Activated T-helper 1 cell treated with anti-CD3 and anti-CD28 coated beads, Interleukin-2, amount 50 U/mL, for 16 hours (primary cell): ENCODE measurements around the gene DTNA.
"Not testable (repeated sequence)": the region's sequence is repeated elsewhere in the genome, so short reads cannot be mapped to it uniquely, and the experiment has no call there.

Experiments used
- DNase-seq, 2 donors: peaks; one replicate each; pipeline ENCODE4 v3.0.0-alpha.2; 2020; ENCODE audit warnings: low read depth in 1 of 2, low spot score in 1 of 2

DTNA gene

DNA sequence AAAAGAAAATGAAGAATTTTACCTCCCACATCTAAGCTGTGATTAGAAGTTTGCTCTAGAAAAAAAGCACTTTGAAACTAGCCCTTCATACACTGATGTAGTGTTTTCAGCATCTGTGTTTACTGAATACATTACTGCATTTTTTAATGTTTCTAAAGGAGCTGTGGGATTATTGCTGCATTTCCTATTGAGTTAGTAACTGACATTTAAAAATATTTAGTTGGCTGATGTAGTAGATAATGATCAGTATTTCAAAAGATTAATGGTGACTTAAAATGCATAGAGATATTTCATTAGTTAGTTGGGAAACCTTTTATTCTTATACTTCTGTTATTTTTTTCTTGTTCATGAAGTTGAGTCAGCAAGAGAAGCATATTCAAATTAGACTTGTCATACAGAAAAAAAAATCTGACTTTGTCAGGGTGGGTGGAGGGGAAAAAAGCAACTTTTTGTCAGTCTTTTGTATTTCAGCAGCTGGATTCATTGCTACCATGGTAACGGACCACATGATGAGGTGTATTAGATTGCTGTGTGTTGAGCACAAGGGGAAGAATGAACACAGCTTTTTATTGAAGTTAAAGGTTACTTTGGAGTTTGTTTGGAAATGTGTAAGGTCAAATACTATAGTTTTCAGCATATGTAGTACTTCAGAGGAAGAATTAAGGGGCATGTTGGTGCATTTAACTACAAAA lies at the start of gene DTNA:
TSS of gene DTNA (plus strand) at position 549 of the 692 bp plus-strand sequence. CDS start 45,679 bp downstream, outside the sequence.
- no peak for DNase-seq

DNA sequence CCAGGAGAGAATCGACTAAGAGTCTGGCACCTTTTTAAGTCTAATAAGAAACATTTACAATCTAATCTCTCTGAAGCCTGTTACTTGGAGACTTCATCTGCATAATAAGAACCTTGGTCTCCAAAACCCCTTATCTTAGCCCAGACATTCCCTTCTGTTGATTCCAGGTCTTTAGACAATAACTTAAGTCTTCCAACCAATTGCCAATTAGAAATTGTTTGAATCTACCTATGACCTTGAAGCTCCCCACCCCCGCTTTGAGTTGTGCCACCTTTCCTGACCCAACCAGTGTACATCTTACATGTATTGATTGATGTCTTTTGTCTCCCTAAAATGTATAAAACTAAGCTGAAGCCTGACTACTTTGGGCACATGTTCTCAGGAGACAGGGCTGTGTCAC lies 49.5 kb upstream of the DTNA start:
- DNase-seq, result no peak

DNA sequence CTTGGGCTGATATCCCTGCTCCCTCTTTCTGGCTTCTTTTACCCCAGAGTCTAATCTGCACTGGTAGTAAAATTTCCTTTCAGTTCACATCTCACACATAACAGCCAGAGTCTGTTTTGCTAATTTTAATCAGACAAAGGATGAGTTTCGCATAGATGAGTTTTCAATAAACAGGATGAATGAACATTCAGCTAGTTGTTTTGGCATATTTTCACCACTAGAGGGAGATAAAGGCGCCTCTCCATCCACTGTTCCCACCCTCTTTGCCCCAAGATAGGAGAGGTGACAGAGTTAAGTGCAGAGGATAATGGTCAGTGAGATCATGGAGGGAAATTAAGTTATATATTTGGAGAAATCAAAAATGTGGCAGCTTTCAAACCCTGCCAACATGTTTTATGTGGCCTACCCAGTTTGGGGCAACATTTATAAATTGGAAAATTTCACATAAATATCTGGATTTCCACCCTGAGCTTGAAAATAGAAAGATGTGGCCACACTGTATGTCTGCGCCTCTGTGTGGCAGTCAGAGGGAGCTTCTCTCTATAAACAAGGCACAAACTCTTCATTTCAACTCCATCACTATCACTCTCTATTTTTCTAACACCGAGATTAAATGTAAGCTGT lies 48.5 kb upstream of the DTNA start:
- DNase-seq, result no peak

GRCh38 chr18:34676816-34677574 lies 33.1 kb upstream of the DTNA start:
- no peak for DNase-seq

- not testable (repeated sequence) for DNase-seq
These were observed 20.3 kb upstream of the DTNA start for GRCh38 chr18:34689750-34690149.

GRCh38 chr18:34691614-34692013 lies 18.5 kb upstream of the DTNA start:
- no peak for DNase-seq

GRCh38 chr18:34694591-34695165 lies 15.4 kb upstream of the DTNA start:
- DNase-seq, result no peak

- no peak for DNase-seq
These were observed 14.8 kb upstream of the DTNA start for GRCh38 chr18:34695310-34695709.

- DNase-seq, result no peak
These were observed 13.4 kb upstream of the DTNA start for GRCh38 chr18:34696671-34697070.

- DNase-seq, result no peak
These were observed 12.9 kb upstream of the DTNA start for GRCh38 chr18:34697233-34697632.

GRCh38 chr18:34697891-34698290 lies 12.2 kb upstream of the DTNA start:
- no peak for DNase-seq

GRCh38 chr18:34701911-34702310 lies 8.2 kb upstream of the DTNA start:
- no peak for DNase-seq

DNA sequence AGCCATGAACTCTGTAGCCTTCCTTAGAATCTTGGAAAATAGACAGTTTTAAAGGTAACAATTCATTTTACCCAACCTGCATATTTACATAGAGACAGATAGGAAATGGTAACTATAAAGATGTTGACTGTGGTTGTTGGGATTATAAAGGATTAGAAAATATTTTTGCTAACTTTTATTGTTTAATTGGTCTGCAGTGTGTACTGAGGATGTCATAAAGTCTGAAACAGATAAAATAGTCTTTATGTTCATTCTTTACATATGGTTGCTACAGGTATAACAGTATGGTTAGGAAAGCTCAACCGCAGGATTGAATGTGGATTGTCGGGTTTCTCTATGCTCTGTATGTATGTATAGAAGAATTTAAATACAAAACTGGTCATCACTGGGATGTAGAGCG lies 7.3 kb upstream of the DTNA start:
- no peak for DNase-seq

- no peak for DNase-seq
These were observed 6.0 kb upstream of the DTNA start for GRCh38 chr18:34704074-34704473.

GRCh38 chr18:34704823-34705222 lies 5.3 kb upstream of the DTNA start:
- no peak for DNase-seq

DNA sequence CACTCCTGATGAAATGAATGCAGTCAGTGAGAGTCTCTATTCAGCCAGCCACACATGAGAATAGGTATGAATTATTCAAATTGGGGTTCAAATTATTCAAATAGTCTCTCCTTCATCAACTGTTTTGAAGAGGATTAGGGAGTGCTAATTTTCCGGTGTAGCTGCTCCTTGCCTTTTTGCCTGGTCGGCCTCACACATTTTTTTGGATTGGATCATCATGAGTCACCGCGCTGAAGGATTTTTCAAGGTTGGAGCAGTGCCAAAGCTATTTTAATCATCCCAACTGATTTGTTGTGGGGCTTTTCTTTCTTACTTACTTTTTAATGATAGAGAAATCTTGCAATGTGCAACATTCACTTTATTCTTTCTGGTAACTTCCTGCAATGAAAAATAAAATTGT lies 2.4 kb upstream of the DTNA start:
- no peak for DNase-seq

- DNase-seq, result no peak
These were observed 994 bp upstream of the DTNA start for GRCh38 chr18:34709104-34709503.

DNA sequence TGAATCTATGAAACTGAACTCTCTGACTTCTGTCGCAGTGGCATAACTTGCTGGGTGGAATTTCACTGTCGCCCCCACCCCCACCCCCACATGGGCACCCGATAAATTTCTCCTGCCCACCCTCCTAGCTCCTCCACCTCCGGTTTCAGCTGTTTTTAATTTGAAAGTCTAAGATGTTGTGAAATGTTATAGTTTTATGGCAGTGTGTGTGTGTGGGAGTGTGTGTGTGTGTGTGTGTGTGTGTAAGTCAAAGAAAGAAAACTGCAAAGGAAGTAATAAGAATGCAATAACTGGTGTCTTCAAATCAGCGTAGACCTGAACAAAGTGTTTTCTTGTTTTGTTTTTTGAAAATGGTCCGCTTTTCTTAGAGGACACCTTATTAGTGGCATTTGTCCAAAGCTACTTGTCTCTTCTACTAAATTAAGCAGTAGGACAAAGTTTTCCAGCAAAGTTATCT lies 388 bp downstream of the DTNA start:
- DNase-seq, result no peak

- DNase-seq, result no peak
These were observed 836 bp downstream of the DTNA start for GRCh38 chr18:34710934-34711333.

DNA sequence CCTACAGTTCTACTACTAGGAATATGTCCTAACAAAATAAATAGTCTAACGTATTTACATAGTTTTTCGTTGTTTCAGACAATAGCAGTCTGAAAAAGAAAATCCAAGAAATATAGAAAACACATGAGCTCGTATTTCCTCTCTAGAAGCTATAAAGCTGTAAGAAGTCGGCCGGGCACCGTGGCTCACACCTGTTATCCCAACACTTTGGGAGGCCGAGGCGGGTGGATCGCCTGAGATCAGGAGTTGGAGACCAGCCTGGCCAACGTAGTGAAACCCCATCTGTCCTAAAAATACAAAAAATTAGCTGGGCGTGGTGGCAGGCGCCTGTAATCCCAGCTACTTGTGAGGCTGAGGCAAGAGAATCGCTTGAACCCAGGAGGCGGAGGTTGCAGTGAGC lies 6.0 kb downstream of the DTNA start:
- not testable (repeated sequence) for DNase-seq

DNA sequence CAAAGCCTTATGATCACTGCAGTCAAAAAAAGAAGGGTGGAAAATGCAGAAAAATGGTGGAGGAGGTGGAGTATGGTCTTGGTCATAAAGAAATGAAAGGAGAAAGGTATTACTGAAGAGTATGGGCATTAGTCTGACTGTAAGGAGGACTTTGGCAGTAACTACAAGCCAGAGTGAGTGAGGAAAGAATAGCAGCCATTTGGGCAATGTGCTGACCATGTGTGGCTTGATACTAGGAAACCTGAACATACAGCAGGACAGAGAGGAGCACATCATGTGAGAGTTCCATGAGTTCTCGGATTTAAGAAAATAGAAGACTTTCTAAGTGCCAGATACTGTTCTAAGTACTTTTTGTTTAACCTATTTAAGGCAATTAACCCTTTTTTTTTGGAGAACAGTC lies 8.5 kb downstream of the DTNA start:
- DNase-seq, result no peak

GRCh38 chr18:34720220-34720619 lies 10.1 kb downstream of the DTNA start:
- no peak for DNase-seq
